Keratinocyte (primary cell): ENCODE data around the gene RNF41. TPM values are rescaled to one million over a fixed set of nuclear protein-coding genes. Genes with fewer than 3 reads are reported as not detected.

ENCODE experiments used
- DNase-seq: peaks from one replicate; pipeline ENCODE4 v3.0.0-alpha.2; 2011; ENCODE audit warnings: low read depth, missing footprints, low spot score
- FAIRE-seq: peaks from 2 replicates; lab custom pipeline; 2011; peaks lifted over from hg19 to GRCh38; lab: Jason Lieb, UNC
- H2AFZ ChIP-seq: 2 replicates; pipeline ENCODE4 v1.6.0; 2012; ENCODE audit warnings: low read length, control low read depth, inconsistent platforms; ENCODE audit not compliant: control insufficient read depth
- H3K27ac ChIP-seq: 2 replicates; pipeline ENCODE4 v1.5.1; 2011; ENCODE audit warnings: low read length; ENCODE audit not compliant: control insufficient read depth, insufficient read depth
- H3K27me3 ChIP-seq: 3 replicates; pipeline ENCODE4 v1.6.0; 2011; ENCODE audit warnings: low read length; ENCODE audit not compliant: control insufficient read depth, insufficient read depth; ENCODE audit errors: extremely low read depth
- H3K36me3 ChIP-seq, 2 experiments: 2 replicates in 1 of 2; 3 replicates in 1 of 2; pipeline ENCODE4 v1.5.1; 2011; ENCODE audit warnings: low read length in 2 of 2, mild to moderate bottlenecking in 1 of 2; ENCODE audit not compliant: control insufficient read depth in 2 of 2, insufficient read depth in 2 of 2; ENCODE audit errors: extremely low read depth in 1 of 2
- H3K4me1 ChIP-seq: 3 replicates; pipeline ENCODE4 v1.5.1; 2011; ENCODE audit warnings: low read length; ENCODE audit not compliant: control insufficient read depth, insufficient read depth; ENCODE audit errors: extremely low read depth
- H3K4me2 ChIP-seq: 3 replicates; pipeline ENCODE4 v1.6.0; 2011; ENCODE audit warnings: low read depth, low read length; ENCODE audit not compliant: control insufficient read depth, insufficient read depth; ENCODE audit errors: extremely low read depth
- H3K4me3 ChIP-seq, 3 experiments: fragments of 200-600 bp in 1 of 3; sonication (generic) in 1 of 3; 2 replicates in 2 of 3; 3 replicates in 1 of 3; pipeline ENCODE4 v1.5.1; 2011 to 2016; ENCODE audit warnings: low read length in 3 of 3, mild to moderate bottlenecking in 3 of 3, control low read depth in 2 of 3, inconsistent platforms in 1 of 3, low read depth in 1 of 3, mixed read lengths in 1 of 3, mixed run types in 1 of 3, moderate library complexity in 1 of 3; ENCODE audit not compliant: control insufficient read depth in 2 of 3, insufficient read depth in 2 of 3; ENCODE audit errors: extremely low read depth in 1 of 3
- H3K79me2 ChIP-seq: 2 replicates; pipeline ENCODE4 v1.6.0; 2012; ENCODE audit warnings: low read length; ENCODE audit not compliant: control insufficient read depth, insufficient read depth
- H3K9ac ChIP-seq: 3 replicates; pipeline ENCODE4 v1.6.0; 2011; ENCODE audit warnings: low read length; ENCODE audit not compliant: control insufficient read depth, insufficient read depth; ENCODE audit errors: extremely low read depth
- H3K9me1 ChIP-seq: 3 replicates; pipeline ENCODE4 v1.6.0; 2011; ENCODE audit warnings: low read length; ENCODE audit not compliant: control insufficient read depth, insufficient read depth; ENCODE audit errors: extremely low read depth
- H3K9me3 ChIP-seq: 2 replicates; pipeline ENCODE4 v1.5.1; 2012; ENCODE audit warnings: low read depth, low read length; ENCODE audit not compliant: control insufficient read depth
- H4K20me1 ChIP-seq: 3 replicates; pipeline ENCODE4 v1.6.0; 2011; ENCODE audit warnings: low read length; ENCODE audit not compliant: control insufficient read depth, insufficient read depth; ENCODE audit errors: extremely low read depth
- EZH2 ChIP-seq: IDR thresholded peaks from one replicate; pipeline ENCODE4 v1.6.1; 2012; ENCODE audit warnings: inconsistent platforms, mild to moderate bottlenecking, low read length, moderate library complexity
- dilution Hi-C: fragments of 300-500 bp; cut with MboI; formaldehyde crosslinking; loops from one replicate; pipeline ENCODE4 v1.7.0; 2020; ENCODE audit warnings: low sequenced_read_pairs; ENCODE audit not compliant: extremely low pct_ligation_motif_present
- polyA plus RNA-seq, 5 experiments: library from polyadenylated mRNA; depleted of rRNA in 3 of 5; stranded (reverse) in 3 of 5; stranded (forward) in 1 of 5; unstranded in 1 of 5; fragments of >200 nt; gene quantifications; 1 replicate in 1 of 5; 2 replicates in 3 of 5; 3 replicates in 1 of 5; pipeline versions ENCODE4 v1.2.1 to v1.2.3, GENCODE V29; 2011 to 2012; ENCODE audit warnings: missing spikeins in 2 of 5, low read depth in 1 of 5, low replicate concordance in 1 of 5
- TF ChIP-seq, protein P1 (sequence below), 3 experiments: IDR thresholded peaks in 1 of 3; conservative IDR thresholded peaks in 1 of 3; optimal IDR thresholded peaks in 1 of 3; 2 replicates in 2 of 3; 3 replicates in 1 of 3; pipeline versions ENCODE3 to v1.5.1; 2011; ENCODE audit warnings: low read length in 3 of 3, mild to moderate bottlenecking in 3 of 3, moderate library complexity in 2 of 3, control low read depth in 1 of 3, inconsistent platforms in 1 of 3; ENCODE audit not compliant: insufficient read depth in 2 of 3; ENCODE audit errors: extremely low read depth in 1 of 3

RNF41 gene
- polyA plus RNA-seq, 1 donor (not counting 4 experiments of a cell fraction or from before 2014, with no cell fraction given): 42.2 TPM

DNA sequence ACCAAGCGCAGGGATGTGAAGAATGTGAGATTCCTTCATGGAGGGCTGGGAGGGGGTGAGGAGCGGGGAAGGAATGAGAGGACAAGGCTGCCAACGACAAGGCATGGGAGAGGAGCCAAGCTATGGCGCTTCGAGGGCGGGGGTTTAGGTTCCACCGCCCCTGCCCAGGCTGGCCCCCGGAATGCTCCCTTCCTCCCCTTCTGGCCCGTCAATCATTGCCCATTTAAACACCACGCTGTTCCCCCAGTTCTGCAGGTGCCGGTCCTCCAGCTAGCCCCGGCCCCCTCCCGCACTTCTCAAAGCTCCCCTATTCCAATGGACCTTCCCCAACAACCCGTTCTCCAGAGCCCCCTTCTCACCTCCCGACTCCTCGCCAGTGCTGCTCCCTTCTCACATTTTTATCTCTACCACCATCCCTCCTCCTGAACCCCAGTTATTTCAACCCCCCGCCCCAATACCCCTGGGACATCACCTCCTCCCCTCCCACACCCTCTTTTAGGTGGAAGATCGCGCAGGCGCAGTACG is 428 bp downstream of the RNF41 start:
- dilution Hi-C loops: no loop called here
- Histone ChIP-seq H4K20me1 (no peaks in the 10 kb centered on the region), H3K27me3 (no peaks in the 10 kb centered on the region), H3K4me1 (peaks cover 24% of the 10 kb centered on the region), H3K9me3 (no peaks in the 10 kb centered on the region), H3K4me3 (peak overlapping the region; percentile 89 to 98 (median 94)), H3K9me1 (no peaks in the 10 kb centered on the region), H3K9ac (peak overlapping the region; percentile 92), H3K36me3 (peaks cover 5% of the 10 kb centered on the region in 2 experiments), H3K27ac (peak overlapping the region; percentile 84), H3K79me2 (peaks cover 32% of the 10 kb centered on the region), H2AFZ (peak overlapping the region; percentile 94), H3K4me2 (peak overlapping the region; percentile 98)
- no peak for TF ChIP-seq EZH2
- TF ChIP-seq, protein P1, sequence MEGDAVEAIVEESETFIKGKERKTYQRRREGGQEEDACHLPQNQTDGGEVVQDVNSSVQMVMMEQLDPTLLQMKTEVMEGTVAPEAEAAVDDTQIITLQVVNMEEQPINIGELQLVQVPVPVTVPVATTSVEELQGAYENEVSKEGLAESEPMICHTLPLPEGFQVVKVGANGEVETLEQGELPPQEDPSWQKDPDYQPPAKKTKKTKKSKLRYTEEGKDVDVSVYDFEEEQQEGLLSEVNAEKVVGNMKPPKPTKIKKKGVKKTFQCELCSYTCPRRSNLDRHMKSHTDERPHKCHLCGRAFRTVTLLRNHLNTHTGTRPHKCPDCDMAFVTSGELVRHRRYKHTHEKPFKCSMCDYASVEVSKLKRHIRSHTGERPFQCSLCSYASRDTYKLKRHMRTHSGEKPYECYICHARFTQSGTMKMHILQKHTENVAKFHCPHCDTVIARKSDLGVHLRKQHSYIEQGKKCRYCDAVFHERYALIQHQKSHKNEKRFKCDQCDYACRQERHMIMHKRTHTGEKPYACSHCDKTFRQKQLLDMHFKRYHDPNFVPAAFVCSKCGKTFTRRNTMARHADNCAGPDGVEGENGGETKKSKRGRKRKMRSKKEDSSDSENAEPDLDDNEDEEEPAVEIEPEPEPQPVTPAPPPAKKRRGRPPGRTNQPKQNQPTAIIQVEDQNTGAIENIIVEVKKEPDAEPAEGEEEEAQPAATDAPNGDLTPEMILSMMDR (optimal IDR thresholded peaks at IDR 0.05 in 1 of 3, IDR thresholded peaks at IDR 0.05 in 1 of 3, conservative IDR thresholded peaks at IDR 0.05 in 1 of 3; ENCODE audit: extremely low read depth in 1 of 3, insufficient read depth in 2 of 3, low read length in 3 of 3): no peak
- DNase-seq (no peak), FAIRE-seq (no peak)

DNA sequence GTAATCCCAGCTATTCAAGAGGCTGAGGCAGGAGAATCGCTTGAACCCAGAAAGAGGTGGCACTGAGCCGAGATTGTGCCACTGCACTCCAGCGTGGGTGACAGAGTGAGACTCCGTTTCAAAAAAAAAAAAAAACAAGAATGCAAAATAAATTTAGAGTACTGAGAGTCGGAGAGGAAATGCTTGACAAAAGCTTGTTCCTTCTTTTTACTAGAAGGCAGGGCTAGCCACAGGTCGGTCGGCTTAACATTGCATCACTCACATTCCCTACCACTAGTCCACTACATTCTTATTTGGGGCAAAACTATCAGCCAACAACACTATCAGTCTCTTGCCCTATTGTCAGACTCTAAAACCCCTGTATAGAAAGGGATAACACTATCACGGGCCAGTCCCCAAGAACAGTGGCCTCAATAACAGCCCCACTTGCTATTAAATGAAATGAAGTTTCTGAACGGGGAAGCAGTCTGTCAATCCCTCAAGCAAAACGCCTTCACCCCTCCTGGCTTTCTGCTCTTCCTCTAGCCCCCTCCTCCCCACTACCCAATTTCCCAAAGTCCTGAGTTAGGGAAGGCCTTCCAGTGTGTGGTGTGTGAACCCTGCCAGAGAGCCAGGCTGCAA is 1.0 kb downstream of the RNF41 start:
- Histone ChIP-seq H3K36me3 (peaks cover 4 to 7% of the 10 kb centered on the region in 2 experiments), H3K27ac (peak overlapping the region; percentile 84), H3K9me3 (no peaks in the 10 kb centered on the region), H4K20me1 (no peaks in the 10 kb centered on the region), H3K9ac (peak overlapping the region; percentile 92), H3K4me2 (peak overlapping the region; percentile 98), H3K9me1 (no peaks in the 10 kb centered on the region), H3K4me3 (peak overlapping the region; percentile 89 to 98 (median 94)), H3K27me3 (no peaks in the 10 kb centered on the region), H2AFZ (peak overlapping the region; percentile 94), H3K4me1 (peaks cover 24% of the 10 kb centered on the region), H3K79me2 (peaks cover 32% of the 10 kb centered on the region)
- DNase-seq (no peak), FAIRE-seq (no peak)
- TF ChIP-seq EZH2: no peak
- TF ChIP-seq, protein P1 (optimal IDR thresholded peaks at IDR 0.05 in 1 of 3, IDR thresholded peaks at IDR 0.05 in 1 of 3, conservative IDR thresholded peaks at IDR 0.05 in 1 of 3; ENCODE audit: extremely low read depth in 1 of 3, insufficient read depth in 2 of 3, low read length in 3 of 3): no peak
- dilution Hi-C loops: no loop called here
